B cell (primary cell): ENCODE results near the gene ERGIC1. TPM values are rescaled to one million over a fixed set of nuclear protein-coding genes. Genes with fewer than 3 reads are reported as not detected.

Experiments
- polyA plus RNA-seq: library from polyadenylated mRNA; depleted of rRNA; stranded (reverse); fragments of >200 nt; gene quantifications from 2 replicates; pipeline ENCODE4 v1.2.3, GENCODE V29; 2012
- small RNA-seq: library from RNA; depleted of rRNA; stranded (forward); fragments of <200 nt; gene quantifications from one replicate; pipeline ENCODE3, GENCODE V24; 2012; ENCODE audit warnings: low replicate concordance, low read depth; ENCODE audit not compliant: insufficient read length
- total RNA-seq, 2 donors: library from RNA; stranded (reverse); fragments of 120-200 nt in 1 of 2; gene quantifications; 1 replicate in 1 of 2; 2 replicates in 1 of 2; pipeline versions ENCODE4 v1.2.3 to v1.2.4, GENCODE V29; 2013 to 2022

The ERGIC1 gene
- total and polyA plus RNA-seq, 2 donors (not counting 1 experiment from before 2014, with no cell fraction given), result 86.3 to 140 TPM

Small RNAs within 50 kb of the gene (small RNA-seq; reads per million reads assigned to genes)
- not detected for gene AC022217.4

Other genes starting within 250 kb of the ERGIC1 start
- 0.12 and 0.17 TPM in 2 replicates for gene NEURL1B, start 193.0 kb upstream of the ERGIC1 start, total RNA-seq
- 0.06 and 0.09 TPM in 2 replicates for gene NEURL1B, start 193.0 kb upstream of the ERGIC1 start, polyA plus RNA-seq
- gene DUSP1, start 63.1 kb upstream of the ERGIC1 start, total RNA-seq, result 69.8 and 71.2 TPM in 2 replicates
- gene DUSP1, start 63.1 kb upstream of the ERGIC1 start, polyA plus RNA-seq, result 2,612 and 4,228 TPM in 2 replicates
- 10.2 and 12.3 TPM in 2 replicates for gene RPL26L1, start 125.2 kb downstream of the ERGIC1 start, total RNA-seq
- gene RPL26L1, start 125.2 kb downstream of the ERGIC1 start, polyA plus RNA-seq, result 13.9 and 15.4 TPM in 2 replicates
- gene ATP6V0E1, start 149.5 kb downstream of the ERGIC1 start, total RNA-seq, result 116 and 127 TPM in 2 replicates
- gene ATP6V0E1, start 149.5 kb downstream of the ERGIC1 start, polyA plus RNA-seq, result 51.3 and 93.8 TPM in 2 replicates
- 89.7 and 92.1 TPM in 2 replicates for gene CREBRF, start 222.1 kb downstream of the ERGIC1 start, total RNA-seq
- gene CREBRF, start 222.1 kb downstream of the ERGIC1 start, polyA plus RNA-seq, result 29.7 and 47.3 TPM in 2 replicates